NCI-H2171 treated with DMSO at 0.1 percent for 48 hours (cell line): ENCODE data around the gene ERICH4.
"Not testable (repeated sequence)": the region's sequence is repeated elsewhere in the genome, so short reads cannot be mapped to it uniquely, and the experiment has no call there.

Experiments used
- DNase-seq: peaks from one replicate; lab custom pipeline; 2025; lab: John Stamatoyannopoulos, UW

Gene ERICH4

DNA sequence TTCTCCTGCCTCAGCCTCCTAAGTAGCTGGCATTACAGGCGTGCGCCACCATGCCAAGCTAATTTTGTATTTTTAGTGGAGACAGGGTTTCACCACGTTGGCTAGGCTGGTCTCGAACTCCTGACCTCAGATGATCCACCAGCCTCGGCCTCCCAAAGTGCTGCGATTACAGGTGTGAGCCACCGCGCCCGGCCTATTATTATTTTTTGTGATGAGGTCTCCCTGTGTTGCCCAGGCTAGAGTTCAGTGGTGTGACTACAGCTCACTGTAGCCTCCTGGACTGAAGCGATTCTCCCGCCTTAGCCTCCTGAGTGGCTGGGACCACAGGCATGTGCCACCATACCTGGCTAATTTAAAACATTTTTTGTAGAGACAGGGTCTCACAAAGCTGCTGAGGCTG is 7.6 kb upstream of the ERICH4 start:
- DNase-seq, result not testable (repeated sequence)

DNA sequence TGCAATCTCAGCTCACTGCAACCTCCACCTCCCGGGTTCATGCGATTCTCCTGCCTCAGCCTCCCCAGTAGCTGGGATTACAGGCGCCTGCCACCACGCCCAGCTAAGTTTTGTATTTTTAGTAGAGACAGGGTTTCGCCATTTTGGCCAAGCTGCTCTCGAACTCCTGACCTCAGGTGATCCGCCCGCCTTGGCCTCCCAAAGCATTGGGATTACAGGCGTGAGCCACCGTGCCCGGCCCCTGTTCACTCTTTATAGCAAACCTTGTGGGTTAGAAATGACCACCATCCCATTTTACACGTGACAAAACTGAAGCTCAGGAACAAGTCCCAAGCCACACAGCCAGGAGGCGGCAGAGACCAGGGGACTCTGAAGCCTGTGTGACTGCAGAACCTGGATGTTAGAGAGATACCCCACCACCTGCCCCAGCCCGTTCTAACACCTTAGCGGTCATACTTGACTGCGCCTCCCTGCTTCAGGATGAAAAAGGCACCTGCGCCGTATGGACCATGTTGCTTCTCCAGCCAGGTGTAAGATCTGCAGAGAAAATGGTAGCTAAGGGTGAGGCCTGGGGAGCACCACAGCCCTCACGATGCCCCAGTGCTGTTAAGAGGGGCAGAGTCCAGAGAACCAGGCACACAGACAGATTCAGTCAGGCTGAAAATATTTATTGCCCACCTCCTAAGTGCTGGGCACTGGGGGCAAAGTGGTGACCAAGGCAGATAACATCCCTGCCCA is 6.9 kb upstream of the ERICH4 start:
- no peak for DNase-seq

DNA sequence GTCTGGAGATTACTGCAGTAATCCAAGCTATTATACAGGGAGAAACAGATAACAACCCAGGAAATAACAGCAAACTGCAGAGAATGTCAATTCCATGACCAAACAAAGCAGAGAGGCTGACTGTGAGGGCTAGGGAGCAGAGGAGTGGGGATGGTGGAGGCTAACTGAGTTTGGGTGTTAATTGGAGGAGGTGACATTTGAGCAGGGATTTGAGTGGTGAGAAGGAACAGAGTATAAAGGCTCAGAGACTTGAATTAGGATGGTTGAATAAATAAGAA is 6.3 kb upstream of the ERICH4 start:
- DNase-seq, result no peak

DNA sequence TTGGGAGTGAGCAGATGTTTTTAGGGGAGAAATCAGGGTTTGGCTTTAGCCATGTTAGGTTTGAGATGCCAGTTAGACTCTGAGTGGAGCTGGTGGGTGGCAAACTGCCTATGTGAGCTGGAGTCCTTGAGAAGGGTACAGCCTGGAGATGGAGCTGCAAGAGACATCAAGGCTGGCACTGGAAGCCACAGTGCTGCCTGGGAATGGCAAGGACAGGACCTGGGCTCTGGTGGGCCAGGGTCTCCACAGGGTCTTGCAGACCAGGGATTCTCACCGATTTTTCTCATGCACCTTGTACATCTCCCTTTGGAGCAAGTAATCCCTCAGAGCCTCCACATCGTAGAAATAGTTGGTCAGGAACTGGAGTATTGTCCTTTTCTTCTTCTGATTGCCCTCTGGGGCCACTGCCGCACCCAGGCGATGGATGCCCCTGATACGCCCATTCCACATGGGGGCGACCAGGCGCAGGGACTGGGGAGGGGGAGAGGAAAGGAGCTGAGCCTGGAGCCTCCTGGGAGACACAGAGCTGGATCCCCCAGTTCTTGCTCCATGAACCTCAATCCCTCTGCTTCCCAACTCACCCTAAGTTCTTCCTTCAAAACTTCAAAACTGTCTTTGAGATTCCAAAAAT is 4.9 kb upstream of the ERICH4 start:
- no peak for DNase-seq

DNA sequence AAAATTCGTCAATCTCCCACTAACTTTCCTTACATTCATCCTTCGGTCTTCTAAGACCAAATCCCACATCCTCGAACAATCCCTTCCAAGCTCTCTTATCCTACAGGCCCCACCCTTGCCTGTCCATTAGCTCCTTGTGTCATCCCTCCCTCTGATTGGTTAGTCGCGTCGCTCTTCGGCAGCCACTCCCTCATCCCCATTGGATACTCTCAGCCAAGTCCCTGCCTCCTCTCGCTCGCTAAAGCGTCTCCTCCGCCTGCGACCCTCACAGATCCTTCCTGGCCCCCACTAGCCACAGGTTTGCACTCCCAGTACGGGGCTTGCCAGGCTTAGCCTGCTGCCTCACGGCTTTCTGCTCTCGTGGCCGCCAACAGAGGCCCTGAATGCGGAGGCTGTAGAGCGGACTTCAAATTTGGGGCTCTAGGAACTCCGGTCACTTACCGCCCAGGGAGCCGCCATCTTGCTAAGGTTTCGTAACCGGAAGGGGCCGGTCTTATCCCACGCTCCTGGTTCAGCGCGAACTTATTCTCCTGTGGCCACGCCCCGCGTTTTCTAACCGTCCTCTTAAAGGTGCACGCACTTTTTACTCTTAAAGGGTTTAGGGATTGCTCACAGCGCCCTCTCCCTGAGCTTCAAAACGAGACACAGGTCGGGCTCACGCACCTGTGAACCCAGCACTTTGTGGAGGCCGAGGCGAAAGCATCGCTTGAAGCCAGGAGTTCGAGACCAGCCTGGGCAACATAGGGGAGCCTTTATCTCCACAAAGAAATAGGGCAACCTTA is 3.3 kb upstream of the ERICH4 start, which contains the start of gene DMAC2:
Gene DMAC2, minus strand, starts transcription at position 472 of the 782 bp plus-strand sequence. Its CDS starts 13 bp downstream, at position 459.
- DNase-seq, result peak; percentile 98

DNA sequence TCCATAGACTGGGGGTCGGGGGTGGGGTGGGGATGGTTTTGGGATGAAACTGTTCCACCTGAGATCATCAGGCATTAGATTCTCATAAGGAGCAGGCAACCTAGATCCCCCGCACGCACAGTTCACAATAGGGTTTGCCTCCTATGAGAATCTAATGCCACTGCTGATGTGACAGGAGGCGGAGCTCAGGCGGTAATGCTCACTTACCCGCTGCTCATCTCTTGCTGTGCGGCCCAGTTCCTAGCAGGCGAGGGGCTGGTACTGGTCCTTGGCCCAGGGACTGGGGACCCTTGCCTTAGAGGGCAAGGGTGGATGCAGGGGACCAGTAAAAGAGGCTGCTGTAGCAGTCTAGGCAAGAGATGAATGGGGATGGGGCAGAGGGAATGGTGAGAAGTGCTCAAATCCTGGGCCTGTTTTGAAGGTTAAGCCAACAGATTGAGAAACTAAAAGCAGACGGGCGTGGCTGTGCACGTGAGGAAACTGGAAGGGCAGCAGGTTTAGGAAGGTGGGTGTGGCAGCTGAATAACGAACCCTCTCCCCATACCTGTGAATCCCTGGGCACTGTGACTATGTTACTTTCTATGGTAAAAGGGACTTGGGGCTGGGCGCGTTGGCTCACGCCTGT is 1.5 kb upstream of the ERICH4 start:
- no peak for DNase-seq

DNA sequence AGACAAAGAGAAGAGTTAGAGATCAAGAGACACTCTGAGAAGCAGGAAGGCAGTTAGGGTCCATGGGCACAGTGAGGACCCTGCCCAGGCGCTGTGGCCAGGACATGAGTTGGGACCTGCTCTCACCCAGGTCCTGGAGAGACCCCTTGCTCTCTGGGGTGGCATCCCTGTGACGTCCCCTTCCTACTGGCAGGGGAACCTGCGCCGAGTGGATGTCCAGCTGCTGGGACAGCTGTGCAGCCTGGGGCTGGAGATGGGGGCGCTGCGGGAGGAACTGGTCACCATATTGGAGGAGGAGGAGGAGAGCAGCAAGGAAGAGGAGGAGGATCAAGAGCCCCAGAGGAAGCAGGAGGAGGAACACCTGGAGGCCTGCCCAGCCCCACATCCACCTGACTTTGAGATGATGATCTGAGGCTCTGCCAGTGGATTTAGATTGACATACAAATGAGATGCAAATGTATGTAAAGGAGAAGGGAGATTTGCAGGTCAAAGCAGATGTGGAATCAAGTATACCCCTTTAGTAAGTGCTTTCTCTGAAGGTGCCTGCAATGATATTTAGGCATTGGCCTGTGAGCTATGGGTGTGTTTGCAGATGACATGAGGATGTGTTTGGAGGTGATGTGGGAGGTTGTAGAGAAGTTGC is 978 bp downstream of the ERICH4 start:
- no peak for DNase-seq

DNA sequence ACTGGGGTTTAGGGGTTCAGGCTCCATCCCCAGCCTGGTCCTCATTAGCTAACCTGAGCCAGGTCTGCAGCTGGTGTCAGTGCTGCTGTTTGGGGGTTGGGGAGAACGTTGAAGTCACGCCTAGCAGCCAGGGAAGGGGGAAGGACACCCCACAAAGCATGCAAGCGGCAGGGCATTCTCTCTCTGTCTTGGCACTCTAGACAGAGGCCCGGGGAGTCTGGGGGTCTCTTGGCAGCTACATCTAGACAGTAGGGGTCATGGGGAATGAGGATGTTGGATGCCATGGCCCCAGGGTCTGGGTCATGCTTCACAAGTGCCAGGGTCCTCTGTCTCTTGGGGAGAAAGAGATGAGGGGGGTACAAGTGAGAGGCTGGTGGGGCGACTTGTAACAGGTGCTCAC is 2.6 kb downstream of the ERICH4 start:
- no peak for DNase-seq

DNA sequence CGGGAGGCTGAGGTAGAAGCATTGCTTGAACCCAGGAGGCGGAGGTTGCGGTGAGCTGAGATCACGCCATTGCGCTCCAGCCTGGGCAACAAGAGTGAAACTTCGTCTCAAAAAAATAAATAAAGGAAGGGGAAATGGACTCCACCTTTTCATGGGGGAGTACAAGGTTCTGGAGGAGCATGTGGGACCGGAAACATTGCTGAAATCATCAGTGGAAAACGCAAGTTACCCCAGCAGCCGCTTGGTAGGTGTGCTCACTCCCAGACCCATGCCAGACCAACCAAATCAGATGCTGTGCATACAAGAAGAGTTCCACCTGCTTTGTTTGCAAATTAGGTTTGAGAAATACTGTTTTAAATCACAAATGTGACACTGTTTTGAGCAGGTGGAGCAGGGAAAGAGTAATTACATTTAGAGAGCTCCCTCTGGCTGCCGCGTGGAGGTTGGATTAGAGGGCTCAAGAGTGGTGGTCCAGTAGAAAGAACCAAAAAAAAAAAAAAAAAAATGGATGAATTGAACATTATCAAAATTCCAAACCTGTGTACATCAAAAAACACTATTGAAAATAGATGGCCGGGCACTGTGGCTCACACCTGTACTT is 4.9 kb downstream of the ERICH4 start:
- DNase-seq, result no peak

DNA sequence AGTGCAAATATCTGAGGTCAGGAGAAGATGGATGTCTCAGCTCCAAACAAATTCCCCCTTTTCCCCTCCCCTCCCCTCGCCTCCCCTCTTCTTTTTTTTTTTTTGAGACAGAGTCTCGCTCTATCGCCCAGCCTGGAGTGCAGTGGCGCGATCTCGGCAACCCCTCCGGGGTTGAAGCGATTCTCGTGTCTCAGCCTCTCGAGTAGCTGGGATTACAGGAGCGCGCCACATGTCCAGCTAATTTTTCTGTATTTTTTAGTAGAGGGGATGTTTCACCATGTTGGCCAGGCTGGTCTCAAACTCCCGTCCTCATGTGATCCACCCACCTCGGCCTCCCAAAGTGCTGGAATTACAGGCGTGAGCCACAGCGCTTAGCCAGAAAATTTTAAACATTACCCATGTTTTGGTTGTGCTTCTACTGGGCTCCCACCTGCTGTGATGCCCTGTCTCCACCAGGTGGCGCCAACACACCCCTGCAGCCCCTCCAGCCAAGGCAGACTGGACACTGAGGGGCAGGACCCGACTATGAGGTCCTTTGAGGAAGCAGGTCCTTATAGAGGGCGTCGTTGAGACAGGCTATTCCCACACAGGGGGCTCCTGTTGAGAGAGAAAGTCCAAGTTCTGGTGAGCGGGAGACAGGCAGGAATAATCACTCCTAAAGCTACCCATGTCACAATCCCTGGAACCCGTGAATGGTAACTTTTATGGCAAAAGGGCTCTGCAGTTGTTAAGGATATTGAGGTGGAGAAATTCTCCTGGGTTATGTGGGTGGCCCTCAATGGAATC is 6.3 kb downstream of the ERICH4 start:
- DNase-seq, result peak; percentile 22

DNA sequence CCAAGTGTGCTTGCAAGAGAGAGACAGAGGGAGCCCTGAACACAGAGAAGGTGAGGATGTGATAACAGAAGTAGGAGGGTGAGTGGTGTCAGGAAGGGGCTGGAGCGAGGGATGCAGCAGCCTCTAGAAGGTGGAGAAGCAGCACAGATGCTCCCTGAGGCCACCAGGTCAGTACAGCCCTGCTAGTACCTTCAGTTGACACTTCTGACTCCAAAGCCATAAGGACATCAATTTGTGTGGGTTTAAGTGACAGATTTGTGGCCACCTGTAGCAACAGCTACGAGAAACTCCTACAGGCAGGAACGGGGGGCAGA is 6.9 kb downstream of the ERICH4 start:
- no peak for DNase-seq

DNA sequence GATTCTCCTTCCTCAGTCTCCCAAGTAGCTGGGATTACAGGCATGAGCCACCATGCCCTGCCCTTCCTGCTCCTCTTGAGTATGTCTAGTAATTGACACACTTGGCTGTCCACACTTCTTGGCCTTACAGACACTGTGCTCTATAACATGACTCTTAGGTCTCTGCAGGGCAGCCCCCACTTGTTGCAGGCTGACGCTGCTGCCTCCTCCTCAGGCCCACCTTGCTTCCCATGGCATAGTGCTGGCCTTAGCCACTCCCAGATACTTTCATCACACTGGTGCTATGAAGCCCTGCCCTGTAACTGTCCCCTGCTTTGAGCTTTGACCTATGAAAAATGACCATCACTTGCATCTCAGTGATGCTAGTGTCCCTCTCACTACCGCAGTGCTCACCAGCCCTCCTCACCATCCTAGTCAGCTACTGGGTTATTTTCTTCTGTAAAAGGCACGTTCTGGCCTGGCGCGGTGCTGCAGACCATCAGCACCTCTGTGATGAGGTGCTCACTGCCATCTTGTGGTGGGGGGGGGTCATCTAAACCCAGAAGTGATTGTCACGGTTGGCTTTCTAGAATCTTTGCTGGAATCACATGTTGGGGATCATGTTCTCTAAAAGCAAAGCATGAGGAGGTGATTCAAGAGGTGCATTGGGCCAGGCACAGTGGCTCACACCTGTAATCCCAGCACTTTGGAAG is 9.8 kb downstream of the ERICH4 start:
- DNase-seq, result no peak

DNA sequence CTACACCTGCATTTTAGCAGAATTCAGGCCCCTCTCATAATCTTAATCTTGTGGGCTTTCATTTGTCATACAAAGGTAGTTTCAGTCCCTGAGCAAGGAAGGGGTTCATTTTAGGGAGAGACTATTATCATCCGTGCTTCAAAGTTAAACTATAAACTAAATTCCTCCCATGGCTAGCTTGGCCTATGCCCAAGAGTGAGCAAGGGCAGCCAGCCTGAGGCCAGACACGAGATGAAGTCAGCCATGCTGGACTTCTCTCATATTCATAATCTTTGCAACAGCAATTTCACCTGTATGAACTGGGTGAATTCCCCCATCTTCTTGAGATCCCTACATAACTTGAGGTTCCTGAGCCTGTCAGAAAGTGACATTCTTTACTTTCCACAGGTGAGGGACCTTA is 13.0 kb downstream of the ERICH4 start:
- DNase-seq, result no peak

DNA sequence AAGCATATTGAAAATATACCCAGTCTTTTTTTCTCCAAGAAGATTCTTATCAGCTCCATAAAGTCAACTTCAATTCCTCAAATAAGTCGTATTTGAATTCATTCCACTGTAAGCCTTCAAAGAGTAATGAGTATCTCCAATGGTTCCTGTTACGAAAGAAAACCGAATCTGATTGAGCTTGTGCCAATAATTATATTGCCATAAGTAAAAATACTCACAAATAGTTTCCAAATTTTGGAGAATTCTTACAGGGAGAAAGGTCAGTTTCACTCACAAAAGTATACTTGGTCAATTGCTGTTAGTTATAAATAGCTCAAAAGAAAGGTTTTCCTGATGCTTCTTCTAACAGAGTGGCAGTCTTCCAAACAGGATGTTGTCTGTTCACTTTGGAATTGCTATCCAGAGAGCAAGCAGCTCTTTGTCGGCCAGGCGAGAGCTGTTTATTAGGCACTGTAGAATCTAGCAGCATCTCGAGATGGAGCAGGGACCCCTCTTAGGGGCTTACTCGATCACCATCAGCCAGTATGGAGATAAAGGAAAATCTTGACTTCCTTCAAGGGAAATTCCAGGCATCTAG is 13.5 kb downstream of the ERICH4 start:
- DNase-seq, result no peak

DNA sequence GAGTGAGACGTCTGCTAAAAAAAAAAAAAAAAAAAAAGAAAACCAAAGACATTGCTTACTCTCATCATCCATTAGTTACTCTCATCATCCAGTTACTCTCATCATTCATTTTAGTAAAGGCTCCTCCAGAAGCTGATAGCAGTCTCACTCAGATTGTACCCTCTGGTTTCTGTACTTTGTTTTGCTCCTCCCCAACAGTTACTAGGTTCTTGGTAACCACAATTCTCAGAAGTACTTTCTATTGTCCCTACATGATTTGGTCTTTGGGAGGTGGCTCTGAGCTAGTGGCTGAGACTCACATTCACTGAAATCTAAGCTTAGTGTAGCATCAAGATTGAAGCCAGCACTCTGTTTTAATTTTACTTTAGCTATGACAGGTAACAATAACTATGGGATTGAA is 14.3 kb downstream of the ERICH4 start:
- DNase-seq, result no peak

DNA sequence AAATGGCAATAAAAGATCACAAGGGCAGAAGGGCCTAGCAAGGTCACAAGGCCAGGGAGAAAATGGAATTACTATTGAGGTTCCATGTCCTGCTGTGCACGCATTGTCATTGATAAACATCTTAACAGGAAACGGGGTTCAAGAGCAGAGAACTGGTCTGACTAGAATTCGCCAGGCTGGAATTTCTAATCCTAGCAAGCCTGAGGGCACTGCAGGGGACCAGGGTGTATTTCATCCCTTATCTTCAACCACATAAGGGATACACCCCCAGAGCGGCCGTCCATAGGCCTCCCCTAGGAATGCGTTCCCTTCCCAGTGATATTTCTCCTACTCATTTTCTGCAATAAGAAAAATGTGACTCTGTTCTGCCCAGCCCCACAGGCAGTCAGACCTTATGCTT is 19.5 kb downstream of the ERICH4 start:
- DNase-seq, result no peak

DNA sequence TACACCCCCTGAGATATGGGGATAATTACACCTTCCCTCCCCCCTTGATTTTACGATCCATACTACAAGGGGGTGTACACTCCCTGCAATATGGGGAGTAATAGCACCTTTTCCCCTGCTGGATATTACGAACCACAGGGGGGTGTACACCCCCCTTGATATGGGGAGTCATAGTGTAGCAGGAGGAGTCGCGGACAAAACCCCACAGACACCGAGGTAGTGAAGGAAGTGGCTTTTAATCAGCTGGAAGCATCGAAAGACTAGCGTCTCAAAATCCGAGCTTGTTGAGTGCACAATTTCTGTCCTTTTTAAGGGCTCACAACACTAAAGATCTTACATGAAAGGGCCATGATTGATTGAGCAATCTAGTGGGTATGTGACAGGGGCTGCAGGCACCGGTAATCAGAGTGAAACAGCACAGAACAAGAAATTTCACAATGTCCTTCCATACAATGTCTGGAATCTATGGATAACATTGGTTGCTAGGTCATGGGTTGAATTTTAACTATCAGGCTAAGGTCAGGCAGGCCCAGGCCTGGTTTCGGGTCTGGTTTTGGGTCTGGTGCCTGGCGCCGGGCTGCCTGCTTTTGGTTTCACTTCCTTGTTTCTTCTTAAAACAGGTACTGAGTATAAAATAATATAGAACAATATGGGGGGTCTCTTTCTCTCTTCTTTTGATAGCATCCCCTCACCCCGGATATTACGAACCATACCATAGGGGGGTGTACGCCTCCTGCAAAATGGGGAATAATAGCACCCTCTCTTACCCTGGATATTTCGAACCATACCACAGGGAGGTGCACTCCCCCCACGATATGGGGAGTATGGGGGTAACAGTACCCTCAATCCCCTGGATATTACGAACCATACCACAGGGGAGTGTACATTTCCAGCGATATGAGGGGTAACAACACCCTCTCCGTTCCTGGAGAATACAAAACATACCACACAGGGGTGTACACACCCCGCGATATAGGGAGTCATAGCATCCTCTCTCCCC is 20.6 kb downstream of the ERICH4 start:
- not testable (repeated sequence) for DNase-seq

DNA sequence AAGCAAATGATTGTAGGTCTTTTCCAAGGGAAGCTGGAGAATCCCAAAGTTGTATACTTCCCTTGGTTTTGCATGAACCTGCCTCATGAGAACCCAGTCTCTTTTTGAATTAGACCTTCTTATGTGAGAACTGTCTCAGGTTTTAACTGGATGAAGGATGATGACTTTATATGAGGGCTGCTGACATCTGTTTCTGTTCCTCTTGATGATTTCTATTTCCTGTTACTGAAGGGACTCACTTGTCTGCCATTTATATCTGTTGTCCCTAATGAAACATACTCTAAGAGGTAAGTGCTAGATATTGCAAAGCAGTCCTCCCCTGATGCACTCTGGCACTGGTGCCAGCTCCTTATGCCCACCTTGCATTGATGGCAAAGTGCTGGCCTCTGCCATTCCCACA is 33.6 kb downstream of the ERICH4 start:
- DNase-seq, result no peak

DNA sequence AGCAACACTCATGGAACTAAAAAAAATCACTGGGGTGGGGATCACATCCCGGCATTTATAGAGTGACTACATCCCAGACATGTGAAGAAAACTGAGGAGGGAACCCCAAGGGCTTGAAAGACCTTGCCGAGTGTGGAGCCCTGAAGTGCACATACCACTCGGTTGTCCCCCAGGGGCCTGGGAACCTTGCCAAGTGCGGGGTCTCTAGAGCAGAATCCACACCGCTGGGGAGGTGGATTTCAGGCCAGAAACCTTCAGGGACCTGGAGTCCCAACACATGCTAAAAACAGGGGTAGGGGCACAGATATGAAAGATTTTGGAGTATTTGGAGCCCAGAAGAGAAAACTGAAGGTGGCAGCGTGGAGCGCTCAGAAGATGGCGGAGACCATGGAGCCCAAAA is 35.2 kb downstream of the ERICH4 start:
- DNase-seq, result no peak
